Hematopoietic multipotent progenitor cell treated with erythropoietin and hydrocortisone succinate and interleukin-3 and kit ligand, for 4 days (in vitro differentiated cells): ENCODE measurements around the gene RPL27.
"Not testable (repeated sequence)": the region's sequence is repeated elsewhere in the genome, so short reads cannot be mapped to it uniquely, and the experiment has no call there.

Experiments
- DNase-seq: peaks from one replicate; pipeline ENCODE4 v3.0.0-alpha.2; 2015

RPL27 gene

GRCh38 chr17:42997984-42998938 lies at the start of gene RPL27:
RPL27 (plus strand) TSS chr17:42998419; CDS start chr17:42998751, 332 bp downstream.
- DNase-seq: peak; percentile 100

- DNase-seq: no peak
Observed at GRCh38 chr17:42950044-42950783, 48.0 kb upstream of the RPL27 start.

- no peak for DNase-seq
Observed at GRCh38 chr17:42953669-42954068, 44.5 kb upstream of the RPL27 start.

GRCh38 chr17:42964161-42964932 lies 33.9 kb upstream of the RPL27 start, which contains the start of gene AARSD1:
AARSD1 (minus strand) TSS chr17:42964454; CDS start chr17:42964440, 14 bp downstream.
- DNase-seq: peak; percentile 97

GRCh38 chr17:42967925-42968324 lies 30.3 kb upstream of the RPL27 start:
- DNase-seq: no peak

- DNase-seq: peak; percentile 40
Observed at GRCh38 chr17:42969001-42969581, 29.1 kb upstream of the RPL27 start.

GRCh38 chr17:42971589-42971988 lies 26.6 kb upstream of the RPL27 start:
- no peak for DNase-seq

- DNase-seq: not testable (repeated sequence)
Observed at GRCh38 chr17:42973323-42973722, 24.9 kb upstream of the RPL27 start.

GRCh38 chr17:42975265-42975664 lies 23.0 kb upstream of the RPL27 start:
- no peak for DNase-seq

- DNase-seq: not testable (repeated sequence)
Observed at GRCh38 chr17:42975701-42976100, 22.5 kb upstream of the RPL27 start.

- peak; percentile 89 for DNase-seq
Observed at GRCh38 chr17:42979511-42980273, 18.5 kb upstream of the RPL27 start, which contains the start of gene PTGES3L. PTGES3L (minus strand) TSS chr17:42980080; CDS start chr17:42980053, 27 bp downstream.

GRCh38 chr17:42980274-42980765 lies 17.9 kb upstream of the RPL27 start, which contains the start of gene RUNDC1:
RUNDC1 (plus strand) TSS chr17:42980565; CDS start chr17:42980577, 12 bp downstream.
- peak; percentile 96 for DNase-seq

- peak; percentile 75 for DNase-seq
Observed at GRCh38 chr17:42980766-42981397, 17.3 kb upstream of the RPL27 start.

- DNase-seq: no peak
Observed at GRCh38 chr17:42982266-42982665, 16.0 kb upstream of the RPL27 start.

- peak; percentile 86 for DNase-seq
Observed at GRCh38 chr17:42985225-42985624, 13.0 kb upstream of the RPL27 start.

- DNase-seq: no peak
Observed at GRCh38 chr17:42989141-42989540, 9.1 kb upstream of the RPL27 start.

GRCh38 chr17:42989726-42990652 lies 8.2 kb upstream of the RPL27 start:
- no peak for DNase-seq

- no peak for DNase-seq
Observed at GRCh38 chr17:42991471-42991870, 6.7 kb upstream of the RPL27 start.

- DNase-seq: no peak
Observed at GRCh38 chr17:42992872-42993271, 5.3 kb upstream of the RPL27 start.
